PC-3 (cell line): ENCODE data around the gene TMEM45A.

Experiments
- CTCF ChIP-seq: fragments of 300-600 bp; sonication (generic); conservative IDR thresholded peaks from 2 replicates; pipeline ENCODE4 v1.5.1; 2017; ENCODE audit warnings: antibody characterized with exemption, low read depth, mild to moderate bottlenecking, low read length
- EZH2 ChIP-seq: fragments of 300-600 bp; sonication (generic); IDR thresholded peaks from one replicate; pipeline ENCODE4 v1.6.1; 2017; ENCODE audit warnings: antibody characterized with exemption, mild to moderate bottlenecking, low read length; ENCODE audit not compliant: unreplicated experiment
- EZH2phosphoT487 ChIP-seq: fragments of 300-600 bp; sonication (generic); IDR thresholded peaks from 2 replicates; pipeline ENCODE4 v1.6.1; 2018; ENCODE audit warnings: mild to moderate bottlenecking, antibody characterized with exemption, low read length, borderline replicate concordance

GRCh38 chr3:100458814-100459213, 33.6 kb upstream of the TMEM45A start:
- TF ChIP-seq CTCF (no peak), EZH2 (no peak), EZH2phosphoT487 (no peak)
